ENCODE results near the gene PTCHD1. TPM values are rescaled to one million over a fixed set of nuclear protein-coding genes. Genes with fewer than 3 reads are reported as not detected.

Gene PTCHD1
- under 1 TPM; 0.05 to 0.51 (median 0.11) TPM for total RNA-seq

DNA sequence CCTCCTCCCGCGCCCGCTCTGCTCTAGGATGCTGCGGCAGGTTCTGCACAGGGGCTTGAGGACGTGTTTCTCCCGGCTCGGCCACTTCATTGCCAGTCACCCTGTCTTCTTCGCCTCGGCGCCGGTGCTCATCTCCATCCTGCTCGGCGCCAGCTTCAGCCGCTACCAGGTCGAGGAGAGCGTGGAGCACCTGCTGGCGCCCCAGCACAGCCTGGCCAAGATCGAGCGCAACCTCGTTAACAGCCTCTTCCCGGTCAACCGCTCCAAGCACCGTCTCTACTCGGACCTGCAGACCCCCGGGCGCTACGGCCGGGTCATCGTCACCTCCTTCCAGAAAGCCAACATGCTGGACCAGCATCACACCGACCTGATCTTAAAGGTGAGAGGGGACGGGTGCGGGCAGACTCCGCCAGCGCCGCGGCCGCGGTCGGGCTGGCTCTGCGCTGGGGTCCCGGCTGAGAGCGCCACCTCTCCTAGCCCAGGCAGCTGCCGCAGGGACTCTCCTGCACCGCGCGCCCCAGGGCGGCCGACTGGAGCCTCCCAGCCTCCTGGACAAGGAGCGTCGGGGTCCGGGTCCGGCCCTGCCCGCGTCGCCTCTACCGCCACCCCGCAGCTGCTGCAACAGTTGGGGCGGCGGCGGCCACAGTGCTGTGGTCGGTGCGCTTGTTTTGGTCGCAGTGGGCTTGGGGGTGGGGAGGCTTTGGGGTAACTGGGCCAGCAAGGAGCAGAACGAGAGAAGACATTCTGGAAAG is at the start of gene PTCHD1:
TSS of gene PTCHD1 (plus strand) at position 2 of the 752 bp plus-strand sequence. CDS start at position 29, 27 bp downstream.
- Histone ChIP-seq H3K27me3 (peaks cover 5 to 58% (median 46%) of the 10 kb centered on the region in 3 donors), H3K27ac (no peak within 1 kb of the TSS), H3K4me1 (peaks cover 0 to 10% of the 10 kb centered on the region in 2 donors), H3K9me3 (no peaks in the 10 kb centered on the region), H3K4me3 (peak within 1 kb of the TSS; percentile 31 to 43 (median 42)), H3K36me3 (no peaks in the 10 kb centered on the region)
- no peak for ATAC-seq
- no peak for DNase-seq
- intact Hi-C loops (cut with DNase I; ENCODE audit: low total_unique reads) (no loop called here), in situ Hi-C loops (cut with MboI; ENCODE audit: low sequenced_read_pairs in 4 of 4) (no loop called here)
- TF ChIP-seq, protein P1, sequence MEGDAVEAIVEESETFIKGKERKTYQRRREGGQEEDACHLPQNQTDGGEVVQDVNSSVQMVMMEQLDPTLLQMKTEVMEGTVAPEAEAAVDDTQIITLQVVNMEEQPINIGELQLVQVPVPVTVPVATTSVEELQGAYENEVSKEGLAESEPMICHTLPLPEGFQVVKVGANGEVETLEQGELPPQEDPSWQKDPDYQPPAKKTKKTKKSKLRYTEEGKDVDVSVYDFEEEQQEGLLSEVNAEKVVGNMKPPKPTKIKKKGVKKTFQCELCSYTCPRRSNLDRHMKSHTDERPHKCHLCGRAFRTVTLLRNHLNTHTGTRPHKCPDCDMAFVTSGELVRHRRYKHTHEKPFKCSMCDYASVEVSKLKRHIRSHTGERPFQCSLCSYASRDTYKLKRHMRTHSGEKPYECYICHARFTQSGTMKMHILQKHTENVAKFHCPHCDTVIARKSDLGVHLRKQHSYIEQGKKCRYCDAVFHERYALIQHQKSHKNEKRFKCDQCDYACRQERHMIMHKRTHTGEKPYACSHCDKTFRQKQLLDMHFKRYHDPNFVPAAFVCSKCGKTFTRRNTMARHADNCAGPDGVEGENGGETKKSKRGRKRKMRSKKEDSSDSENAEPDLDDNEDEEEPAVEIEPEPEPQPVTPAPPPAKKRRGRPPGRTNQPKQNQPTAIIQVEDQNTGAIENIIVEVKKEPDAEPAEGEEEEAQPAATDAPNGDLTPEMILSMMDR (IDR thresholded peaks at IDR 0.05 in 4 of 5, conservative IDR thresholded peaks at IDR 0.05 in 1 of 5), result no peak
- TF ChIP-seq POLR2A (IDR thresholded peaks at IDR 0.05), result no peak

DNA sequence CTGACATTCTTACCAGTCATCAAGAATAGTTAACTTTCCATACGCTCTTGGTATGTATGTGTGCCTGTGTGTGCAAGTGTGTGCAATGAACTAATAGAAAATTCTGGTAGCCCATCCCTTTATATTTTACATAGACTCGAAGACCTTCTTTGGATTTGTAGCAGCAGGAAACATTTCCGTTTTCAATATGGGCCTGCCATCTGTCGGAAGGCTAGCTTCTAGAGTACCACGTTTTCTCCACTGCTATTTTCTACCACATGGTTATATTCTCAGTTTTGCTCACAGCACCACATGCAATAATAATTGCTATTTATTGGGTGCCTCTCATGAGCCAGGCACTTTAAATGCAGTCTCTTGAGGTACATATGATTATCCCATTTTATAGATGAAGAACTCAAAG is 47.9 kb upstream of the PTCHD1 start:
- Histone ChIP-seq H3K4me1 (no peaks in the 10 kb centered on the region), H3K27me3 (no peaks in the 10 kb centered on the region), H3K36me3 (no peaks in the 10 kb centered on the region), H3K4me3 (no peak overlapping the region), H3K9me3 (no peaks in the 10 kb centered on the region), H3K27ac (no peak overlapping the region)
- TF ChIP-seq, protein P1 (IDR thresholded peaks at IDR 0.05 in 4 of 5, conservative IDR thresholded peaks at IDR 0.05 in 1 of 5), result no peak
- no peak for TF ChIP-seq POLR2A (IDR thresholded peaks at IDR 0.05)
- intact Hi-C loops (cut with DNase I; ENCODE audit: low total_unique reads) (no loop called here), in situ Hi-C loops (cut with MboI; ENCODE audit: low sequenced_read_pairs in 4 of 4) (no loop called here)
- no peak for DNase-seq
- ATAC-seq, result no peak

DNA sequence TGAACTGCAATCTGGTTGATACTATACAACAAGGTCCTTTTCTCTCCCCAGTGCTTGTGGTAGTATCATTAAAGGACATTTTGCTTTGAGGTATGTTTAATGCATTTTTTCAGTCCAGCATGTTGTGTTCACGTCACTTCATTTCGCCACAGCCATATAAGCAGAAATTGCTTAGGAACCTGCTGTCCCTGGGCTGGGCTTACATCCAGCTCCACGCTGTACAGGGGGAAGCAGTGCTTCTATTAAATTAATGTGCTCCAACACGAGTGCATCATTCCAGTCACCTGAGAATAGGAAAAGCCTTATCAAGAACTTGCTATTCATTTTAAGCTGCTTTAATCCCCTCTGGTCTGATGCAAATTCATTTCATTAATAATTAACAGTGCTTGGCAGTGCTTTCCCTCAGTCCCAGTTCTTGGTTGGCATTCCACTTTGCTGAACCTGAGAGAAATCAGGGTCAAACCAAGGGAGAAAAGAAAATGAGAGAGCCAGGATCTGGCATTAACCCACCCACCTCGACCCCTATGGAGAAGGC is 47.4 kb upstream of the PTCHD1 start:
- intact Hi-C loops (cut with DNase I; ENCODE audit: low total_unique reads), result no loop called here
- no peak overlapping the region for H3K4me3 ChIP-seq
- ATAC-seq (no peak), DNase-seq (no peak)
- H3K4me1 ChIP-seq, result no peaks in the 10 kb centered on the region
- no peak for TF ChIP-seq POLR2A (IDR thresholded peaks at IDR 0.05)
- TF ChIP-seq, protein P1 (IDR thresholded peaks at IDR 0.05 in 4 of 5, conservative IDR thresholded peaks at IDR 0.05 in 1 of 5), result no peak
- H3K27ac ChIP-seq, result no peak overlapping the region
- H3K27me3 ChIP-seq, result no peaks in the 10 kb centered on the region
- no peaks in the 10 kb centered on the region for H3K36me3 ChIP-seq
- H3K9me3 ChIP-seq, result no peaks in the 10 kb centered on the region
- in situ Hi-C loops (cut with MboI; ENCODE audit: low sequenced_read_pairs in 4 of 4), result no loop called here

DNA sequence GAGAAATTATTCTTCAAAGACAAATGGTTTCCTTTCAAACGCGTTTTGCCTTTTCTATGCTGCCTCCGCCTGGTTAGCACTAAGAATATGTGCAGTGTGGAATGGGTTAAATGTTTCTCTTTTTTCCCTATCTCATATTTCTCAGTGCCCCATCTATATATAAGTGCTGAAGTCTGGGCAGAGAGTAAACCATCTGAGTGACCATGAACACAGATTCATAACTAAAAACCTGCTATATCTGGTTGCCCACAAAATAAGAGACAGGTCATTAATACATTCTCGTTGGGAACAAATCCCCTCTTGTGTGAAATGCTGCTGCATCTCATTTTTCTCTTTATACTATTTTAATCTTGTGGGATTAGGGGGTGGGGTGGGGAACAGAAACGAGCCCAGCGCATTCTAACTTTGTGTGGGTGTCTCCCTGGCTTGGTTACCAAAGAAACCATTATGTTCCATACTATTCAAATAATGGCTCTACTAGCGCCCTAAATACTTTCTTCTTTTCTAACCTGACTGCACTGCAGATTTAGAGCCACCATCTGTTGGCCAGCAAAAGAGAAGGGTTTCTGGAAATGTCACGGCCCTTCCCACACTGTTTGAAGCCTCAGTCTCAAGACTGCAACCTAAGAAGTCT is 42.2 kb upstream of the PTCHD1 start:
- H3K27ac ChIP-seq, result peak overlapping the region in 1 of 4 donors; percentile 34
- H3K36me3 ChIP-seq, result no peaks in the 10 kb centered on the region
- TF ChIP-seq, protein P1 (IDR thresholded peaks at IDR 0.05 in 4 of 5, conservative IDR thresholded peaks at IDR 0.05 in 1 of 5), result no peak
- TF ChIP-seq POLR2A (IDR thresholded peaks at IDR 0.05), result no peak
- DNase-seq, result no peak
- H3K4me3 ChIP-seq, result no peak overlapping the region
- in situ Hi-C loops (cut with MboI; ENCODE audit: low sequenced_read_pairs in 4 of 4) (no loop called here), intact Hi-C loops (cut with DNase I; ENCODE audit: low total_unique reads) (no loop called here)
- peak in 1 of 2 donors; percentile 49 for ATAC-seq
- H3K4me1 ChIP-seq, result no peaks in the 10 kb centered on the region
- H3K9me3 ChIP-seq, result no peaks in the 10 kb centered on the region
- H3K27me3 ChIP-seq, result no peaks in the 10 kb centered on the region
